GM19239 (cell line): ENCODE results near the gene CDK15.

Source experiments
- DNase-seq: peaks from one replicate; pipeline ENCODE4 v3.0.0; 2011; ENCODE audit warnings: low spot score; ENCODE audit not compliant: insufficient read length
- FAIRE-seq: peaks from 2 replicates; lab custom pipeline; 2011; peaks lifted over from hg19 to GRCh38; lab: Jason Lieb, UNC

The CDK15 gene

GRCh38 chr2:201929281-201930026, 123.1 kb downstream of the CDK15 start:
- FAIRE-seq: no peak
- no peak for DNase-seq

GRCh38 chr2:201930043-201930442, 123.7 kb downstream of the CDK15 start:
- no peak for FAIRE-seq
- no peak for DNase-seq

GRCh38 chr2:201930831-201931230, 124.5 kb downstream of the CDK15 start:
- FAIRE-seq: no peak

GRCh38 chr2:201931475-201931874, 125.1 kb downstream of the CDK15 start:
- DNase-seq (no peak), FAIRE-seq (no peak)

More at GRCh38 chr2:201930831-201931230, 124.5 kb downstream of the CDK15 start:
- no peak for DNase-seq

GRCh38 chr2:201931951-201932350, 125.6 kb downstream of the CDK15 start:
- no peak for DNase-seq
- no peak for FAIRE-seq

- no peak for DNase-seq
- no peak for FAIRE-seq
Measured at GRCh38 chr2:201932511-201932910, 126.2 kb downstream of the CDK15 start.

- FAIRE-seq: no peak
- DNase-seq: no peak
Measured at GRCh38 chr2:201933792-201934237, 127.5 kb downstream of the CDK15 start.

GRCh38 chr2:201936817-201937216, 130.5 kb downstream of the CDK15 start:
- no peak for DNase-seq
- FAIRE-seq: no peak

GRCh38 chr2:201937343-201937742, 131.0 kb downstream of the CDK15 start:
- no peak for FAIRE-seq
- DNase-seq: no peak

- DNase-seq (no peak), FAIRE-seq (no peak)
Measured at GRCh38 chr2:201938156-201938775, 131.9 kb downstream of the CDK15 start.

GRCh38 chr2:201938781-201939180, 132.4 kb downstream of the CDK15 start:
- DNase-seq (no peak), FAIRE-seq (no peak)

GRCh38 chr2:201939453-201939941, 133.2 kb downstream of the CDK15 start:
- DNase-seq (no peak), FAIRE-seq (no peak)

GRCh38 chr2:201942531-201942930, 136.2 kb downstream of the CDK15 start:
- no peak for DNase-seq

More at GRCh38 chr2:201942531-201942930, 136.2 kb downstream of the CDK15 start:
- no peak for FAIRE-seq
